GM21447 (cell line): ENCODE data around the gene CGN.

ENCODE experiments used
- ATAC-seq: cut with Tn5 transposase; IDR thresholded peaks from one replicate; pipeline ENCODE4 v1.9.1; 2021; ENCODE audit not compliant: unreplicated experiment

CGN gene

GRCh38 chr1:151585622-151586021 lies 74.4 kb downstream of the CGN start:
- no peak for ATAC-seq
